GM20000 (cell line): ENCODE results near the gene ADAMTSL3.
A peak's percentile ranks its signal among the peaks of the same experiment; 100 is the strongest.

Experiments used
- DNase-seq: peaks from one replicate; pipeline ENCODE4 v3.0.0; 2012; ENCODE audit warnings: low spot score
- CTCF ChIP-seq: IDR thresholded peaks from 2 replicates; pipeline ENCODE4 v1.5.1; 2012; ENCODE audit warnings: mild to moderate bottlenecking, control low read depth; ENCODE audit errors: extremely low read depth, missing control alignments

The ADAMTSL3 gene

GRCh38 chr15:83816124-83816883 lies 162.4 kb downstream of the ADAMTSL3 start:
- TF ChIP-seq CTCF: no peak
- no peak for DNase-seq

DNA sequence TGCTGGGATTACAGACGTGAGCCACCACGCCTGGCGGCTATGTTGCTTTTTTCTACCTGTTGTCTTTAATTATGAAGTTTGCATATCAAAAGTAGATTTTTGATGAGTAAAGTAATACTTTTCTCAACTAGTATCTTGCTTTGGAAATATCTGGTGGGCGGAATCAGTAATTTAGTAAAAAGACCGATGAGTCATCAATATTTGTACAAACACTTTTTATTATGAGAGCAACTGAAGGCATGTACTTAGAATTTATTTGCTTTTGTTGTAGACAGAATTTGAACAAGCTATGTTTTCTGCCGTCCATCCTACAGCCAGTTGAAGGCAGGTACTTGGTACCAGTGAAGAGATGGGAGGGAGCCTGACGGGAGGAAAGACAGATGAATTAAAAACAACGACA lies 164.7 kb downstream of the ADAMTSL3 start:
- no peak for TF ChIP-seq CTCF
- DNase-seq: no peak

- no peak for TF ChIP-seq CTCF
Observed at GRCh38 chr15:83830381-83830780, 176.5 kb downstream of the ADAMTSL3 start.

GRCh38 chr15:83833569-83833968 lies 179.6 kb downstream of the ADAMTSL3 start:
- DNase-seq: no peak
- no peak for TF ChIP-seq CTCF

More at GRCh38 chr15:83830381-83830780, 176.5 kb downstream of the ADAMTSL3 start:
- no peak for DNase-seq

DNA sequence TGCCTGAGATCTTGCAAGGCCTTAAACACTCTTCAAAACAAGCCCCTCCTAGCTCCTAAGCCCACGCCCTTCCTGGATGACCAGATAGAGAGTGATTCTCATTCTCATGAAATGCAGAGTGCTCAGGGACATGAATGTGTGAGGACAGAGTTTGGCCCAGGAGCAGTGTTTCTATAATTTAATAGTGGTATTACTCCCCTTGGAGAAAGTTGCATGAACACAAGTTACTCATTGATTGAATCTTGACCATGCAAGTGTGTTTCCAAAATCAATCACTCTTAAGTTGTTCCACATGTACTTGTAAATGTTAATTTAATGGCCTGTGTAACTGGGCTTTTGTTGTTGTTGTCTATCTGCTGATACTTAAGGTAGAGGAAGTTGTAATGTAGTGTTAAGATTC lies 181.6 kb downstream of the ADAMTSL3 start:
- TF ChIP-seq CTCF: no peak
- no peak for DNase-seq

DNA sequence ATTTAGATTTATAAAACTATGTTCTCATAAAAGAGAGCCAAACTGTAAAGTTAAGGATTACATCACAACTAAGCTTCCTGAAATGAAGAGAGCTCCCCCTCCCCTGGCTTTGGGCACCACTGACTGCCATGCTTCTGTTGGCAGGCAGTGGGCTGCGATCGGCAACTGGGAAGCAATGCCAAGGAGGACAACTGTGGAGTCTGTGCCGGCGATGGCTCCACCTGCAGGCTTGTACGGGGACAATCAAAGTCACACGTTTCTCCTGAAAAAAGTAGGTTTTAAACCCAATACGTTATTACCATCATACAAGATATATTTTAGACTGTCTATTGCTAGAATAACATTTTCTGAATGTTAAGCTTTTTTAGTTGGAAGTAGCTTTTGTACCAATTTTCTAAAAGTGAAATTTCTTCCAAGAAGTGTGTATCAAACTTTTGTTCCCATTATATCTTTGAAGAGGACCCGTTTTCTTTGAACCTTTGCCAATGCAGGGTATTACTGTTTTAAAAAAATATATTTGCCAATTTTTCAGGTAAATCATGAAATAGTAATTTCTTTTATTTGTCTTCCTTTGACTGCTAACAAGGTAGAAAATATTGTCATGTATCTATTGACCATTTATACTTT lies 184.1 kb downstream of the ADAMTSL3 start:
- DNase-seq: peak; percentile 28

More for the DNA sequence above, 184.1 kb downstream of the ADAMTSL3 start:
- TF ChIP-seq CTCF: peak; percentile 23
